IPS-NIHi11 (cell line): ENCODE measurements around the gene DHX15.
"Not testable (repeated sequence)": the region's sequence is repeated elsewhere in the genome, so short reads cannot be mapped to it uniquely, and the experiment has no call there.

Source experiments
- DNase-seq: peaks from one replicate; pipeline ENCODE4 v3.0.0; 2012; ENCODE audit warnings: mixed read lengths, low spot score

Gene DHX15

GRCh38 chr4:24544208-24544988 is 40.0 kb downstream of the DHX15 start:
- no peak for DNase-seq

DNA sequence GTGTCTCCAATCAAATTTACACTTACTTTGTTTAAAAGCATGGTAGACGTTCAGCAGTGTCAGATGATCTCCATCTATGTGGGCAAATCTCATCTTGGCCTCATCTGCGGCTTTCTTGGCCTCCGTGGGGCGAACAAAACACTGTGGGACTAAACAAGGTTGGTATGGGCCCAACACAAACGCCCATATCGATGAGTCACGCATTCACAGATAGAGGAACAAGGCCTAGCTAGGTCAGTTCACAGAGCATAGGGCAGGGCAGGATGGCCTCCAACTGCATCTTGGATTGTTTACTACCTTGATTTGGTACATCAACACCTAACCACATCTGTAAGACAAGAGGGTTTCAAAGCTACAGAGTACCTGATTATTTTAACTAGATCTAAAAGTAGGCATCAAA is 47.3 kb downstream of the DHX15 start:
- no peak for DNase-seq

DNA sequence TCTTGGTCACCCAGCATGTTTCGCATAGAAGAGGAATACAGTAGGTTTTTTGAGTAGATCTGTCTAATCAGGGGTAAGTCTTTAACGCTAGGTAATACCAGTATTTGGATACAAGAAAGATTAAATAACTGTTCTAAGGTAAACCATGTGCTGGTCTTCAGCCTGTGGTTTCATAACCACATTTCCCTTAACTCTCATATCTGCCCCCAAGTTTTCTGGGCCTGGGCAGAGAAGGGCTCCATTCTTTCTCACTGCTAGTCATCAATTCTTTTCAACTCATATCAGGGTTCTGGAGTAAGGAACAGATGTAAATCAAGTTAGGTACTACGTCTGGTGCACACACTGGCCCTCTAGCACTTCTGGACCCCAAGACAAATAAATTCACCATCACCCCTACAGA is 49.0 kb downstream of the DHX15 start:
- no peak for DNase-seq

DNA sequence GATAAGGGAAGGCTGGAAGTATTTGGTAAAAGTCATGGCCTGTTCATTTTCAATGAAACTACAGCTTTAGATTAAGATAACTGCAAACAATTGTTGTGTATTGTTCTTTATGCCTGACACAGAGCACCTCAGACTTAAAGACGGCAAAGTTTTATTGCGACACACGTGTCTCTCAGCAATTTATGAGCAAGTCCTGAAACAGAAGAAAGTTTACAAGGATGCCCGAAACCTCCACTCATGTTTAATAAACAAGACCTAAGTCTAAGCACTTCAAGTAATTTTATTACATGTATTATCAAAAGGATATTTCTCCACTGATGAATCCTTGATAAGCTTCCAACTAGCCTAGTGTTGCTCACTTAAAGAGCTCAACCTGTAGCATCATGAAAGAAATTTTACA is 51.0 kb downstream of the DHX15 start:
- no peak for DNase-seq

DNA sequence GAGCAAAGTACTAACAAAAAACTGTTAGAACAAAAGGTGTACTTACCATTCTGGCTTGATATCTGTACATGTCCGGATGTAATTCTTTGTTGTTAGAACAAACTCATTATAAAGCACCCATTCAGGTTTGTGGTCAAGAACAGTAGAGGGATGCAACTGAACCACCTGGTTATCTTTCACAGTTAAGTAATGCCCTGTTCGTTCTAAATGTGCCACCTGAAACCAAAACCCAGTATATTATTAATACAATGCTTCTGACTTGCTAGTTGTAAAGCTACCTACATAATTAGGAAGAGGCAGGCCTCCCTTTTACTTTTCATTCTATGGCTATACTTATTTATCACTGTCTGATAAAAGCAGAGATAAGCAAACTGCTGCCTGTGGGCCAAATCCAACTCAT is 54.8 kb downstream of the DHX15 start:
- DNase-seq: no peak

DNA sequence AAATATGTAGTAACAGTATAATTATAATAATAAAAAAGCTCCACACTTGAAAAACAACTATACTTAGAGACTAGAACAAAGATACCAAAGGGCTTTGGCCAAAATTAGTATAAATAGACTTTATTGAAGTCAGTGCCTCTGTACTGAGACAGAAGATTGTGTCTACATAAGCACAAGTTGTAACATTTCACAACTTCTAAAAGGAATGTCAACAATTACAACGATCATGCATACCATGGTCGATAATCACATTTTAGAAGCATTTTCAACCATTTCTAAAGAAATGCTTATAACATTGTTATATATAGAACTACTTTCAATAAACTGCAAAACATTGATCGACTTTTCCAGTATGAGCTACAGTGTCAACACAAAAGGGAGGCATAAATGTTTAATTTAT is 57.0 kb downstream of the DHX15 start:
- no peak for DNase-seq

- DNase-seq: no peak
Measured at GRCh38 chr4:24521544-24521943, 62.8 kb downstream of the DHX15 start.

DNA sequence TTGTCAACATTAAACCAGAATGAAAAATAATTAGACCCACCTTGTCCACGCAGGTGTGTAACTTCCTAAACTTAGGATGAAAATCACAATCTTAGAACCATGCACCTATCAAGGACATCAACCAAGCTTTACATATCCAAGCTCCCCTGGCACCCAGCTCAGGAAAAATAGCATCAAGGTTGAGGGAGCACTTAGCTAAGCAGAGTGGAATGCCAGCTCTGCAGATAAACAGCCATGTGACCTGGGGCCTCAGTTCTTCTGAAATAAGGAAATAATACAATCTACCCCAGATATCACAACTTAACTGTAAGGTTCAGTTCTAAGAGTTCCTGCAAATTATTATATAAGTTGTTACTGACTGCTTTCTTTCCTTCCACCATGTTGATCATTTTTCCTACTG is 64.7 kb downstream of the DHX15 start:
- DNase-seq: no peak

DNA sequence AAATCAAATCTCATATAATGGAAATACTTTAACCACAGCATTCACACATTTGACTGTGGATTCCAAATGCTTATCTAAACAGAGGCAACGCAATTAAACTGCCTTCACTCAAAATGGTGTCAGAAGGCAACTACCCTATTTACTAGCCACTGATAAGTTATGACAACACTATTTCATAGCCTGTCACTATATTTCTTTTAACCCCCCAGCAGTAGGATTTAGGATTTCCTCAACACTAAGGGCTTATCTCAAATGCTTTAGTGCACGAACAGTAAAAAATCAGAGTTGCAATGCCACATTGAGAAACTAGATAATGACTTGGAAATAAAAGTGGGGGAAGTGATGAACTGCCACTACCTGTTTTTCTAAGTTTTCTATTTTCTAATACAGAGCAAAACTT is 66.7 kb downstream of the DHX15 start:
- DNase-seq: no peak

GRCh38 chr4:24516926-24517325 is 67.4 kb downstream of the DHX15 start:
- DNase-seq: no peak

DNA sequence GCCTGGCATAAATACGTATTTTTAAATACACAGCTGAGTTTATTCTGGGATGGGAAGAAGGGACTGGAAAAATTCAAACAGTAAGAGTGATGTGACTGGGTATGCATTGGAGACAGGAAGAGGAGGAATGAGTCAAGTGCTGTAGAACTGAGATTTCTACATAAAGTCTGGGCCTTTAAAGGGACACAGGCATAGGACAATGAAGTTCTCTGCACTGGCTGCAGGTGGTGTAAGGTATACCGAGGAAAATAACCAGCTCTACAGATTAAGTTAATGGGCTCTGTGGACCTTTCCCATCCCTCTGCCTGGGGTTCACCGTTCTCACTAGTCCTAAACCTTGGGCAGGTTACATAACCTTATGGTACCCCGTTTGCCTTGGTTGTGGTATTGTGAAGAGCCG is 68.7 kb downstream of the DHX15 start:
- peak; percentile 27 for DNase-seq

GRCh38 chr4:24514808-24515207 is 69.5 kb downstream of the DHX15 start:
- peak; percentile 29 for DNase-seq

- DNase-seq: no peak
Measured at GRCh38 chr4:24513718-24514117, 70.6 kb downstream of the DHX15 start.

GRCh38 chr4:24511371-24512063 is 72.8 kb downstream of the DHX15 start:
- peak; percentile 14 for DNase-seq

DNA sequence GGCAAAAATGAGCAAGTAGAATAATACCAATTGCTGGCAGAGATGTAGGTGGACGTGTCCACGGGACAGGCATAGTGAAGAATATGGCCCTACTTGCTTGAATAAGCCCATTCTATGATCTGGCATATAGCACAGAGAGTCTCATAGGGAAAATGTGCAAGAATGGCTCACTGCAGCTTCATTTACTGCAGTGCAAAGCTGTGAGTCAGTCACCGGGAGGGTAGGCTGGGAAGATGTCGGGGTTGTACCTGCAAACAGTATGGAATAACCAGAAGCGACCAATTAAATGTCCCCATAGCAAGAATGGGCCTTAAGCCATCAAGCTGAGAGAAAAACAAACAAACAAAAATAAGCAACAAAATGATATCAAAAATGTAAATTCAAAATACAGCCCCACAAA is 74.3 kb downstream of the DHX15 start:
- DNase-seq: no peak

DNA sequence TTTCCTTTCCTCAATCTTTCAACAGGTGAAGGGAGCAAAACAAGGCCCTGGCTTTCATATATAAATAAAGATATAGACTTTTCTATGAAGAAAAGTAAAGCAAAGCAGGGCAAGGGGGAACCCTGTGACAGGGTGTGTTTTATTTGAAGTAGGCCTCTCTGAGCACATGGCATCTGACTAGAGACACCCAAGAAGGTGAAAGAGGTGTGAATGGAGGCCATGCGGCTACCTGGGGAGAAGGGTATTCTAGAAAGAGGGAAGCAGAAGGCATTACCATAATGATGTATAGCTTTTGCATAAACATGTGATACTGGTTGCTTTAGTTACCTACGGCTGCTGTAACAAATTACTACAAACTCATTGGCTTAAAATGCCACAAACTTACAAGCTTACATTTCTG is 75.8 kb downstream of the DHX15 start:
- DNase-seq: no peak

GRCh38 chr4:24507439-24507838 is 76.9 kb downstream of the DHX15 start:
- DNase-seq: no peak

- not testable (repeated sequence) for DNase-seq
Measured at GRCh38 chr4:24503090-24503489, 81.3 kb downstream of the DHX15 start.

GRCh38 chr4:24497221-24497620 is 87.1 kb downstream of the DHX15 start:
- no peak for DNase-seq

DNA sequence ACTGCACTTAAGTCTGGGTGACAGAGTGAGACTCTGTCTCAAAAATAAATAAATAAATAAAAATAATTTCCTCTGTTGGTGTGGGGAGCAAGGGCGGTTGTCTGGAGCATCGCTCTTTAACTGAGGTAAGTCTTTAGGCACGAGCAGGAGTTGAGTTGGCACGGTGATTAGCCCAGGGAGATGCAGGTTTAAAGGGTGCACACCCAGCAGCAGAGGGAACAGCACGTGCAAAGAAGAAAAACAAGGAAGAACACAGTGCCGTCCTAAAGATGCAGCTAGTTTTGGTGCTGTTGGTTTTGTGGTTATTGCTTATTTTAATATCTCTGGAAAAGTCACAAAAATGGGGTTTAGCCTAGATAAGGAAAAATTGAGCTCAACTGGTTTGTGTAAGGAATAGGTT is 87.8 kb downstream of the DHX15 start:
- DNase-seq: no peak

DNA sequence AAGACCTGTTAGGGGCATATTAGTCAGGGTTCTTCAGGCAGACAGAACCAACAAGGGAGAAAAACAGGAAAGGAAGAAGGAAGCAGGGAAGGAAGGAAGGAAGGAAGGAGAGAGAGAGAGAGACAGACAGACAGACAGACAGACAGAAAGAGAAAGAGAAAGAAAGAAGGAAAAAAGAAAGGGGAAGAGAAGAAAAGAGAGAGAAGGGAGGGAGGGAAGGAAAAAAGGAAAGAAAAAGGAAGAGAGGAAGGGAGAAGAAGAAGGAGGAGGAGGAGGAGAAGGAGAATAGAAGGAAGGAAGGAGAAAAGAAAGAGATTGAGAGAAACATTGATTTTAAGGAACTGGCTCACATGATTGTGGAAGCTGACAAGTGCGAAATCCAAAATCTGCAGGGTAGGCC is 89.0 kb downstream of the DHX15 start:
- DNase-seq: no peak

DNA sequence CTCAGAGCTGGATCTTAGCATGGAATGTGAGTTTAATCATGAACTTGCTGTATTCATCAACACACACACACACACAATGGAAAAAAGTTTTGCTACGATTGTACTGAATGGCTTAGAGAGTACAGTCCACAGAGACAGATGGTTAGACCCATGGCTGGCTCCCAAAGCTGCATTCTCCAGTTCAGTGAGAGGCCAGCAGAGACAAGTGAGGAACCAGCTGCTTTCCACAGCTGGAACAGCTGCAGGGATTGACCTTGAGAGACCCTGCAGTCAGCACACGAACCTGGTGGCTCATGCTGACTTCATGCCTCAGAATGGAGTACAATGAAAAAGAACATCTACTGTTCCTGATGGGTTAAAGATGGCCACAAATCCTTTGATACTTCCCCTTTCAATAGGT is 94.5 kb downstream of the DHX15 start:
- no peak for DNase-seq

DNA sequence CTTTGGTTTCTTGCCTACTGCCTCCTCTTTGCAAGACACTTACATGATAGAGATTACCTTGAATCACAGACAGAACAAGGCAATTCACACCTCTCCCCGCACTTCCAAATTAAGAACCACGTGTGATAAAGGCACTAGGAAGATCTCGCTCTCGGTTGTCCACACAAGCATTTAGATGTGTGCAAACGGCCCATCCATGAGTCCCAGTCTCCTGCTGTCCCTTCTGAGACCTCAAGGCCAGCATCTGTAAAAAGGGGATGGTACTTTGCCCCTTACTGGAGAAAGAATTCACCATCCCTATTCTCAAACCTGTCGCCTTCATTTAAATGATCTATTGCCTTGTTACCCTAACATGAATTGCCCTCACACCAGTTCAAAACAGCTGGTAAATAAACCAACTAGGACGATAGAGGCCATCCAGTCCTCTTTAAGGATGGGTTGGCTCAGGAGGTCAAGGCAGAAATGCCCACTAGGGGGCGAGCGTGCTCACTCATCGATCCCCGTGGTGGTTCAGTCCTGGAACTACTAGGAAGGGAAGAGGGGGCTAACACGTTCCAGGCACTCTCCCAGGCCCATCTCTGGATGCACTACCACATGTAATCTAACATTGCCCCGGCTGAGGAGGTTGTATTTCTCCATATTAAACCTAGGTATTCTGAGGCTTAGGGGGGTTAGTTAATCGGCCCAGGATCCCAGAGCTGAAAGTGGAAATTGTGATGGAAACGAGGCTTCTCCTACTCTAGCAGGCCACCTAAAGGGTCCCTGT is 95.8 kb downstream of the DHX15 start:
- DNase-seq: peak; percentile 88
